B cell (primary cell): ENCODE results near the gene PES1.

ENCODE experiments used
- CTCF ChIP-seq: fragments of 200-600 bp; IDR thresholded peaks from one replicate; pipeline ENCODE4 v1.8.0; 2022; ENCODE audit warnings: antibody characterized with exemption, mild to moderate bottlenecking
- EZH2 ChIP-seq: IDR thresholded peaks from 2 replicates; pipeline ENCODE4 v1.6.1; 2012; ENCODE audit warnings: borderline replicate concordance, low read depth, mild to moderate bottlenecking, moderate library complexity, low read length; ENCODE audit not compliant: insufficient read depth, poor library complexity, severe bottlenecking

- no peak for TF ChIP-seq CTCF
- TF ChIP-seq EZH2, result no peak
Measured at GRCh38 chr22:30628491-30628890, 36.8 kb upstream of the PES1 start.
